Measurements from ENCODE around the gene NR6A1.

DNA sequence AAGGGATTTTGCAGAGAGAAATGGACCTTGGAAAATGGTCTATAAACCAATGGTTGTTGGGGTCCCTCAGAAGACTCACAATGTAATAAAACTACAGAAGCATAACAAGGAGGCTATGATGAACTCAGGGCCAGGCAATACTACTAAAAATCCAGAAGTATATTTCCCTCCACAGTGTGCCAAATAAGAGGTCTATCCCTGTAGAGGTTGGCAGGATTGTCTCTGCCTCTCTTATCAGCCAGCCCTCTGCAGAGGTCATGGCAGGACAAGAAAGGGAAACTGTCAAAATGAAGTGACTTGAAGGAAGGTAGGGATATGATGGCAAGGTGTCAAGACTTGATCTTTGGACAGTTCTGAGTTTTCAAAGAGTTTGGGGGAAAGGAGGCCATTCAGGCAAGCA is 148.2 kb downstream of the NR6A1 start:
- TF ChIP-seq, protein P1, sequence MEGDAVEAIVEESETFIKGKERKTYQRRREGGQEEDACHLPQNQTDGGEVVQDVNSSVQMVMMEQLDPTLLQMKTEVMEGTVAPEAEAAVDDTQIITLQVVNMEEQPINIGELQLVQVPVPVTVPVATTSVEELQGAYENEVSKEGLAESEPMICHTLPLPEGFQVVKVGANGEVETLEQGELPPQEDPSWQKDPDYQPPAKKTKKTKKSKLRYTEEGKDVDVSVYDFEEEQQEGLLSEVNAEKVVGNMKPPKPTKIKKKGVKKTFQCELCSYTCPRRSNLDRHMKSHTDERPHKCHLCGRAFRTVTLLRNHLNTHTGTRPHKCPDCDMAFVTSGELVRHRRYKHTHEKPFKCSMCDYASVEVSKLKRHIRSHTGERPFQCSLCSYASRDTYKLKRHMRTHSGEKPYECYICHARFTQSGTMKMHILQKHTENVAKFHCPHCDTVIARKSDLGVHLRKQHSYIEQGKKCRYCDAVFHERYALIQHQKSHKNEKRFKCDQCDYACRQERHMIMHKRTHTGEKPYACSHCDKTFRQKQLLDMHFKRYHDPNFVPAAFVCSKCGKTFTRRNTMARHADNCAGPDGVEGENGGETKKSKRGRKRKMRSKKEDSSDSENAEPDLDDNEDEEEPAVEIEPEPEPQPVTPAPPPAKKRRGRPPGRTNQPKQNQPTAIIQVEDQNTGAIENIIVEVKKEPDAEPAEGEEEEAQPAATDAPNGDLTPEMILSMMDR (conservative IDR thresholded peaks at IDR 0.05; ENCODE audit: low read depth, low read length) = no peak
- TF ChIP-seq EZH2 (IDR thresholded peaks at IDR 0.05; ENCODE audit: low read length, unreplicated experiment) = no peak
